ENCODE measurements around the gene JOSD1.

Gene JOSD1

GRCh38 chr22:38710866-38711265, 10.1 kb upstream of the JOSD1 start:
- Histone ChIP-seq H3K4me2 (no peak overlapping the region), H4K20me1 (ENCODE audit: insufficient read depth) (peaks cover 8% of the 10 kb centered on the region), H3K79me2 (ENCODE audit: insufficient read depth, low read depth) (peaks cover 90% of the 10 kb centered on the region), H3K9ac (no peak overlapping the region), H3K36me3 (ENCODE audit: insufficient read depth) (0 out of 2 replicates have a peak, but pooled peaks cover 3% of the 10 kb centered on the region), H3K4me3 (IDR thresholded peaks at IDR 0.05; ENCODE audit: insufficient read depth, low read depth, low read length) (no peak overlapping the region), H3K27ac (no peak overlapping the region), H2AFZ (ENCODE audit: low read depth) (no peak overlapping the region), H3K27me3 (ENCODE audit: insufficient read depth, low read depth) (no peaks in the 10 kb centered on the region), H3K4me1 (ENCODE audit: low read depth, poor library complexity, severe bottlenecking) (peaks cover 23% of the 10 kb centered on the region)
- TF ChIP-seq CTCF (conservative IDR thresholded peaks at IDR 0.05; ENCODE audit: low read depth, low read length), result no peak

- Histone ChIP-seq H3K79me2 (ENCODE audit: insufficient read depth, low read depth) (peaks cover 89% of the 10 kb centered on the region), H4K20me1 (ENCODE audit: insufficient read depth) (peaks cover 8% of the 10 kb centered on the region), H3K4me2 (no peak overlapping the region)
These were observed 9.6 kb upstream of the JOSD1 start for GRCh38 chr22:38710351-38710750.

GRCh38 chr22:38709306-38709705, 8.6 kb upstream of the JOSD1 start:
- peaks cover 8% of the 10 kb centered on the region for H4K20me1 ChIP-seq (ENCODE audit: insufficient read depth)
- no peak overlapping the region for H3K4me3 ChIP-seq (IDR thresholded peaks at IDR 0.05; ENCODE audit: insufficient read depth, low read depth, low read length)
- no peak overlapping the region for H2AFZ ChIP-seq (ENCODE audit: low read depth)
- H3K4me2 ChIP-seq, result no peak overlapping the region
- H3K4me1 ChIP-seq (ENCODE audit: low read depth, poor library complexity, severe bottlenecking), result peaks cover 29% of the 10 kb centered on the region
- H3K27ac ChIP-seq, result no peak overlapping the region
- 0 out of 2 replicates have a peak, but pooled peaks cover 3% of the 10 kb centered on the region for H3K36me3 ChIP-seq (ENCODE audit: insufficient read depth)
- H3K27me3 ChIP-seq (ENCODE audit: insufficient read depth, low read depth), result no peaks in the 10 kb centered on the region
- peaks cover 79% of the 10 kb centered on the region for H3K79me2 ChIP-seq (ENCODE audit: insufficient read depth, low read depth)
- no peak for TF ChIP-seq CTCF (conservative IDR thresholded peaks at IDR 0.05; ENCODE audit: low read depth, low read length)
- no peak overlapping the region for H3K9ac ChIP-seq

More at GRCh38 chr22:38710351-38710750, 9.6 kb upstream of the JOSD1 start:
- no peaks in the 10 kb centered on the region for H3K27me3 ChIP-seq (ENCODE audit: insufficient read depth, low read depth)
- H2AFZ ChIP-seq (ENCODE audit: low read depth), result no peak overlapping the region
- no peak overlapping the region for H3K9ac ChIP-seq
- H3K36me3 ChIP-seq (ENCODE audit: insufficient read depth), result 0 out of 2 replicates have a peak, but pooled peaks cover 3% of the 10 kb centered on the region
- no peak overlapping the region for H3K4me3 ChIP-seq (IDR thresholded peaks at IDR 0.05; ENCODE audit: insufficient read depth, low read depth, low read length)
- peaks cover 23% of the 10 kb centered on the region for H3K4me1 ChIP-seq (ENCODE audit: low read depth, poor library complexity, severe bottlenecking)
- TF ChIP-seq CTCF (conservative IDR thresholded peaks at IDR 0.05; ENCODE audit: low read depth, low read length), result no peak
- H3K27ac ChIP-seq, result no peak overlapping the region

- H3K27ac ChIP-seq, result no peak overlapping the region
- TF ChIP-seq CTCF (conservative IDR thresholded peaks at IDR 0.05; ENCODE audit: low read depth, low read length), result no peak
- H3K4me3 ChIP-seq (IDR thresholded peaks at IDR 0.05; ENCODE audit: insufficient read depth, low read depth, low read length), result no peak overlapping the region
- peaks cover 66% of the 10 kb centered on the region for H3K79me2 ChIP-seq (ENCODE audit: insufficient read depth, low read depth)
- H3K4me2 ChIP-seq, result peak overlapping the region; percentile 82
- H2AFZ ChIP-seq (ENCODE audit: low read depth), result no peak overlapping the region
- 0 out of 2 replicates have a peak, but pooled peaks cover 3% of the 10 kb centered on the region for H3K36me3 ChIP-seq (ENCODE audit: insufficient read depth)
- no peak overlapping the region for H3K9ac ChIP-seq
- peaks cover 8% of the 10 kb centered on the region for H4K20me1 ChIP-seq (ENCODE audit: insufficient read depth)
- peaks cover 30% of the 10 kb centered on the region for H3K4me1 ChIP-seq (ENCODE audit: low read depth, poor library complexity, severe bottlenecking)
- H3K27me3 ChIP-seq (ENCODE audit: insufficient read depth, low read depth), result no peaks in the 10 kb centered on the region
These were observed 7.2 kb upstream of the JOSD1 start for GRCh38 chr22:38707984-38708383.

Measured in KMS-11 (cell line).